ENCODE measurements around the gene GIPC2.
"Not testable (repeated sequence)": the region's sequence is repeated elsewhere in the genome, so short reads cannot be mapped to it uniquely, and the experiment has no call there.

Gene GIPC2

GRCh38 chr1:78038071-78038470 is 7.7 kb upstream of the GIPC2 start:
- DNase-seq = no peak

GRCh38 chr1:78038491-78038939 is 7.3 kb upstream of the GIPC2 start:
- no peak for DNase-seq

GRCh38 chr1:78040484-78041089 is 5.2 kb upstream of the GIPC2 start:
- DNase-seq = no peak

- DNase-seq = no peak
Measured at GRCh38 chr1:78043436-78043835, 2.3 kb upstream of the GIPC2 start.

GRCh38 chr1:78044796-78045562 is 787 bp upstream of the GIPC2 start:
- no peak for DNase-seq

GRCh38 chr1:78045563-78045925 is 222 bp upstream of the GIPC2 start:
- DNase-seq = no peak

- DNase-seq = no peak
Measured at GRCh38 chr1:78047106-78047505, 1.3 kb downstream of the GIPC2 start.

- no peak for DNase-seq
Measured at GRCh38 chr1:78047631-78048030, 1.9 kb downstream of the GIPC2 start.

GRCh38 chr1:78048446-78048845 is 2.7 kb downstream of the GIPC2 start:
- DNase-seq = no peak

- DNase-seq = no peak
Measured at GRCh38 chr1:78049396-78049795, 3.6 kb downstream of the GIPC2 start.

GRCh38 chr1:78051005-78051404 is 5.2 kb downstream of the GIPC2 start:
- DNase-seq = no peak

GRCh38 chr1:78052685-78053405 is 7.1 kb downstream of the GIPC2 start:
- no peak for DNase-seq

- DNase-seq = no peak
Measured at GRCh38 chr1:78053498-78053897, 7.7 kb downstream of the GIPC2 start.

- no peak for DNase-seq
Measured at GRCh38 chr1:78054559-78054958, 8.8 kb downstream of the GIPC2 start.

GRCh38 chr1:78054972-78055371 is 9.2 kb downstream of the GIPC2 start:
- no peak for DNase-seq

- DNase-seq = no peak
Measured at GRCh38 chr1:78055565-78056132, 9.9 kb downstream of the GIPC2 start.

GRCh38 chr1:78058670-78059069 is 12.9 kb downstream of the GIPC2 start:
- DNase-seq = no peak

- DNase-seq = no peak
Measured at GRCh38 chr1:78060857-78061563, 15.2 kb downstream of the GIPC2 start.

- no peak for DNase-seq
Measured at GRCh38 chr1:78061825-78062523, 16.2 kb downstream of the GIPC2 start.

- not testable (repeated sequence) for DNase-seq
Measured at GRCh38 chr1:78064886-78065285, 19.1 kb downstream of the GIPC2 start.

GRCh38 chr1:78068681-78069283 is 23.0 kb downstream of the GIPC2 start:
- no peak for DNase-seq

- no peak for DNase-seq
Measured at GRCh38 chr1:78069784-78070183, 24.0 kb downstream of the GIPC2 start.
